Measurements from ENCODE around the gene LHFPL6.

- TF ChIP-seq EP300 (IDR thresholded peaks at IDR 0.05; ENCODE audit: borderline replicate concordance) (no peak), MAX (IDR thresholded peaks at IDR 0.05) (0 out of 2 replicates have a peak, but pooled peaks have one; percentile 31), TAF1 (IDR thresholded peaks at IDR 0.05; ENCODE audit: low read depth) (no peak)
These were observed 748 bp downstream of the LHFPL6 start for GRCh38 chr13:39602277-39602613.
